Activated T-helper 9 cell treated with anti-CD3 and anti-CD28 coated beads, Interleukin-2, amount 50 U/mL, for 16 hours (primary cell): ENCODE results near the gene YJU2.
"Not testable (repeated sequence)": the region's sequence is repeated elsewhere in the genome, so short reads cannot be mapped to it uniquely, and the experiment has no call there.

Experiments
- DNase-seq: peaks from one replicate; pipeline ENCODE4 v3.0.0-alpha.2; 2020; ENCODE audit warnings: low read depth

Gene YJU2

DNA sequence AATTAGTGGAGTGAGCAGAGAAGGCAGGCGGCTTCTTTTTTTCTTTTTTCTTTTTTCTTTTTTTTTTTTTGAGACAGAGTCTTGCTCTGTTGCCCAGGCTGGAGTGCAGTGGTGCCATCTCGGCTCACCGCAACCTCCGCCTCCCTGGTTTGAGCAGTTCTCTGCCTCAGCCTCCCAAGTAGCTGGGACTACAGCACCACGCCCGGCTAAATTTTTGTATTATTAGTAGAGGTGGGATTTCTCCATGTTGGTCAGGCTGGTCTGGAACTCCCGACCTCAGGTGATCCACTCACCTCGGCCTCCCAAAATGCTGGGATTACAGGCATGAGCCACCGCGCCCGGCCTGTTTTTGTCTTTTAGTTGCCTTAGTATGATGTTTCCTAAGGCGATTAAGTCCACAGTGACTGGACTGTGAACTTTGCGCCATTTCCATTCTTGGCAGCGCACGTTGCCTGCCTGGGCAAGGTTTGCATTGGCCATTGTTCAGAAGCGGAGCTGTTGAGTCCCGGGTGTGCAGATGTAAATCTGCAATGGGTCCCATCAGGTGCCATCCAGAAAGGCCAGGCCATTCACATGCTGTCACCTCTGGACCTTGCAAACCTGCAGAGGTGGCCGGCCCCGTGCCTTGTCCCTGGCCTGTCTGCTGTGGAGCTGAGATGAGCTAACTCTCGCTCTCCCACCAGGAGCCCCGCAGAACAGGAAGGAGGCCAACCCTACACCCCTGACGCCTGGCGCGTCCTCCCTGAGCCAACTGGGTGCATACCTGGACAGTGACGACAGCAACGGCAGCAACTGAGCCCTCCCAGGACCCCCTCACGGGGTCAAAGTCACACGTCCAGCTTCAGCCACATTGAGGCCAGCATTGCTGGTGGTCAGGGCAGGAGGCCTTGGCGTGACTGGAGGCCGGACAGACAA is 21.3 kb downstream of the YJU2 start:
- no peak for DNase-seq

DNA sequence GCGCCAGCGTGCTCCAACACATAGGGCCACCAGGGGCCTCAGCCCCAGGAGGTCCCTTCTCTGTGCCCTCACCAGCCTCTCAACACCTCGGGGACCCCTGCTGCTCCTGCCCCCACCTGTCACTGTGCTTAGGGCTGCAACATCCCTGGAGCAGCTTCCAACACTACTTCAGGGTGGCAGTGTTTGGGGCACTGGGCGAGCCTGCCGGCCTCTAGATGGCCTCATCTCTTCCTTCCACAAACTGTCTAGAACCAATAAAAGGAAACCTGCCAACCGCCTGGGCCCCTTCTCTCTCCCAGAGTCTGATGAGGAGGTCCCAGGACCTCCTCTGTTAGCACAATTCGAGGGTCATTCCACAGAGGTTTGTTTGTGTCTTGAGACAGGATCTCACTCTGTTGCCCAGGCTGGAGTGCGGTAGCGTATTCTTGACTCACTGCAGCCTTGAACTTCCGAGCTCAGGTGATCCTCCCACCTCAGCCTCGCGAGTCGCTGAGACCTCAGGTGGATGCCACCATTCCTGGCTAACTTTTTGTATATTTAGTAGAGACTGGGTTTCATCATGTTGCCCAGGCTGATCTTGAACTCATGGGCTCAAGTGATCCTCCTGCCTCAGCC is 22.0 kb downstream of the YJU2 start:
- DNase-seq, result no peak

DNA sequence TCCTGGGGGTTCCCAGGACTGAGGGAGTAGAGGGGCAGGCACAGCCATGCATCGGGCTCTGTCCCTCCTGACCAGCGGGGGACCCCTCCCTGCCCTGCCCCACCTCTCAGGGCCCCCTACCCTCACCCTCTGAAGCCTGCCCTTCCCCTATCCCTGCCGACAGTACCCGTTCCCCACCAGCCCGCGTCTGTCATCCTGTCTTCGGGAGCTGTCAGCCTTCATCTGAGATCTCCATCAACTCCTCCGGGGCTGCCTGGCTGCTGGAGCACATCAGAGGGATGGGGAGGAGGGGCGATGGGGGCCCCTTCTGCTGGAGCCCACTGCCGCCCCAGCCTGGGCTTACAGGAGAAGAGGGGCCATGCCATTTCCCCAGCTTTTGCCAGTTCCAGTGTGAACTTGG is 26.0 kb downstream of the YJU2 start:
- no peak for DNase-seq

DNA sequence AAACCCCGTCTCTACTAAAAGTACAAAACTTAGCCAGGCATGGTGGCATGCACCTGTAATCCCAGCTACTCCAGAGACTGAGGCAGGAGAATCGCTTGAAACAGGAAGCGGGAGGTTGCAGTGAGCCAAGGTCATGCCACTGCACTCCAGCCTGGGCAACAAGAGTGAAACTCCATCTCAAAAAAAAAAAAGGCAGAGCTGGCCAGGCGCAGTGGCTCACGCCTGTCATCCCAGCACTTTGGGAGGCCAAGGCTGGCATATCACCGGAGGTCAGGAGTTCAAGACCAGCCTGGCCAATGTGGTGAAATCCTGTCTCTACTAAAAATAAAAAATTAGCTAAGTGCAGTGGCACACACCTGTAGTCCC is 27.4 kb downstream of the YJU2 start:
- not testable (repeated sequence) for DNase-seq

DNA sequence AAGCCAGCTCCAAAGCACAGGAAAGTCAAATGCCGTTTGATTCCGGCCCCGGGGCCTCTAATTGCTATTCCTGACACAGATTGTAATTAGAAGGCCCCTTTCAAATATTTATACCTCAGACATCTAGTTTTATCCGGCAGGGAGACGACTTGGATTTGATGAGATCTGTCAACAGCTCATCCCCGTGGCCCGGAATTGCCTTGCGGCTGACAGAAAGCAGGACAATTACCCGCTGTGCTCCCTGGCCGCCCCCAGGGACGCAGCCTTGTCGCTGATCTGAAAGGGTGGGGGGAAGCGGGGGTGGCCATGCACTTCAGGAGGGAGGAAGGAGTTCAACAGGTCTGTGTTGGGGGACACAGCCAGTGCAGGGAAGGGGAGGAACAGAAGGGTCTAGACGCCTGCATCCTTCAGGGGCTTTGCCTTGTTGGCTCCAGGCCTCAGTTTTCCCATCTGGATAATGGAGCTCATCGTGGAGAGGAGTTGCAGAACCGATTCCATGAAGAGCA is 30.4 kb downstream of the YJU2 start:
- no peak for DNase-seq

DNA sequence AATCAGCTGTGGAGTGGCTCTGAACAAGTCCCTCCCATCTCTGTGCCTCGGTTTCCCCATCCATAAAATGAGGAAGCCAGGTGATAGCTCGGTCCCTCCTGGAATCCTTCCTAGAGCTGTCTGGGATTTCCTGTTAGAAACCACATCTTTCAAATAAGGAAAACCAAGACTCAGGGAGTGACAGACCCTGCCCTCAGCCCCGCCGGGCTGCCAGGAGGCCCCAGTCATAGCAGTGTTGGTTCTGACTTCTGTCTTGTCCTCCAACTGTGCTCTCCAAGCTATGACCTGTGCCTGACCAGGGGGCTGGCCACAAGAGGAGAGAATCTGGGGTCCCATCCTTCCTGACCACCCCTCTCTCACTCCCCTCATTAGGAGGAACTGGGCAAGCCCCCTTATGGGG is 31.1 kb downstream of the YJU2 start:
- no peak for DNase-seq

DNA sequence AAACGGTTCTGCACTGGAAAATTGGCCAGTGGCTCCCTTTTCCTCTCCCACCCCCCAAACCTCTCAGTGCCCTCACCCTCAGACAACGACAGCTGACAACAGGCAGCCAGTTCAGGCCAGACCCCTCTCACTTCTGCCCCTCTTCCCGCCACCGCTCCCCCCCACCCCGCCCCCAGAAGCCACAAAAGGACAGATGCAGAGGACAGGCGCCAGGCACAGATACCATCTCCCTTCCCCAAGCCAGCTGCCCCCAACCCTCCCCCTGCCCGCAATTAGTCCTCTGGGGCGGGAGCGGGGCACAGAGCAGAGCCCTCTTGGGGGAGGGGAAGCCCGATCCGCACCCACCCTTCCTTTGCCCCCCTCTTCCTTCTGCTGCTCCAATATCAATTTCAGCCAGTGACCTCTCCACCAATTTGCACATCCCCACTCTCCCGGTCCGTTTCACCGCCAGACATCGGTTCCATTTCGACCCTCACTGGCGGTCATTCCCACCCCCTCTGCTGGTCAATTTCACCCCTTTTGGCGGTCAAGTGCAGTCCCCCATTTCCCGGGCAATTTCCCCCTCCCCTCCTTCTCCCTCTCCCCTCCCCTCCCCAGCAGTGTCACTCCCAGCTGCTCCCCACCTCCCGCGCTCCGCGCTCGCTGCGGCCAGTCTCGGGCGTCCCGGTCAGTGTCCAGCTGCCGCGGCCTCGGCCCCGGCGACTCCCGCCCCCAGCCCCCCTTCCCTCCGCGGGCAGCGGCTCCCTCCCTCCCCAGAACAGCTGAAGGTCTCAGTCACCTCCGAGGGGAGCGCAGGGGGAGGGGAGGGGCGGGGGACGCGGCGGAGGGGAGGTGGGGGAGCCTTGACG is 31.8 kb downstream of the YJU2 start, which contains the start of gene SHD:
Gene SHD (plus strand): TSS at position 848 of the 848 bp plus-strand sequence. CDS start 798 bp downstream, outside the sequence.
- DNase-seq, result no peak

DNA sequence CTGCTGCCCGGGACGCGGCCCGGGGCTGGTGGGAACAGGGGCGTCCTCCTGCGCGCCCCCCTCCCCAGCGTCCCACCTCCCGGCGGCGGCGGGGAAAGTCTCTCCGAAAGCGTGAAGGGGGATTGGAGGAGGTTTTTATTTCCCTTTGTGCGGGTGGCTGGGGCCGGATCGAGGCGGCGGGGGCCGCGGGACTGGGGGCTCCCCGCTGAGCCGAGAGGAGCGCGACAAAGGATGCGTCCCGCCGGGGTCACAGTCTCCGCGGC is 32.3 kb downstream of the YJU2 start:
- no peak for DNase-seq

DNA sequence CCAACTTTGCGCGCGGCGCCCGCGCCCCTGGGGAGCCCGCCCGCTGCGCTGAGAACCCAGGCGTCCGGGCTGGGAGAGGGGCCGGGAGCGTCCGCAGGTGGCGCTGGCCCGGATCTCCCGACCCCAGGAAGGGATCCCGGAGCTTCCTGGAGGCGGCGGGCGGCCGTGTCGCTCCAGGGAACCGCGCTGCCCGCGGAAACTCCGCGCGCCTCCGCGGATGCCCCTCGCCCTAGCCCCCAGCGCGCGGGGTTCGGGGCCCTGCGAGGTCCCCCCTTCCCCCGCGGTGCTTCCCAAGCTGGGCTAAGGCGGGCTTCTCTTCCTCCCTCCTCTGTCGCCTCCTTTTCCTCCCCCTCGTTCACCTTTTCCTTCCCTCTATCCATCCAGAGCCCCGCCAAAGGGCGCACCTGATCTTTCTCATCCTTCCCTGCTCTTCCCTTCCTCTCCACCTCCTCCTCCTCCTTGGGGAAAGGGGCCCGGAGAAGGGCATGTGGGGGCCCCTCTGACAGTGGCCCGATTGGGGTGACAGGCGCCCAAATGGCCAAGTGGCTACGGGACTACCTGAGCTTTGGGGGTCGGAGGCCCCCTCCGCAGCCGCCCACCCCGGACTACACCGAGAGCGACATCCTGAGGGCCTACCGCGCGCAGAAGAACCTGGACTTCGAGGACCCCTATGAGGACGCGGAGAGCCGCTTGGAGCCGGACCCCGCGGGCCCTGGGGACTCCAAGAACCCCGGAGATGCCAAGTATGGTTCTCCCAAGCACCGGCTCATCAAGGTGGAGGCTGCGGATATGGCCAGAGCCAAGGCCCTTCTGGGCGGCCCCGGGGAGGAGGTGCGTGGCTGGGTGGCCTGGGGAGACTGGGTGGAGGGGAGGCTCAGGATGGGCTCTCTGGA is 32.9 kb downstream of the YJU2 start:
- DNase-seq, result no peak

DNA sequence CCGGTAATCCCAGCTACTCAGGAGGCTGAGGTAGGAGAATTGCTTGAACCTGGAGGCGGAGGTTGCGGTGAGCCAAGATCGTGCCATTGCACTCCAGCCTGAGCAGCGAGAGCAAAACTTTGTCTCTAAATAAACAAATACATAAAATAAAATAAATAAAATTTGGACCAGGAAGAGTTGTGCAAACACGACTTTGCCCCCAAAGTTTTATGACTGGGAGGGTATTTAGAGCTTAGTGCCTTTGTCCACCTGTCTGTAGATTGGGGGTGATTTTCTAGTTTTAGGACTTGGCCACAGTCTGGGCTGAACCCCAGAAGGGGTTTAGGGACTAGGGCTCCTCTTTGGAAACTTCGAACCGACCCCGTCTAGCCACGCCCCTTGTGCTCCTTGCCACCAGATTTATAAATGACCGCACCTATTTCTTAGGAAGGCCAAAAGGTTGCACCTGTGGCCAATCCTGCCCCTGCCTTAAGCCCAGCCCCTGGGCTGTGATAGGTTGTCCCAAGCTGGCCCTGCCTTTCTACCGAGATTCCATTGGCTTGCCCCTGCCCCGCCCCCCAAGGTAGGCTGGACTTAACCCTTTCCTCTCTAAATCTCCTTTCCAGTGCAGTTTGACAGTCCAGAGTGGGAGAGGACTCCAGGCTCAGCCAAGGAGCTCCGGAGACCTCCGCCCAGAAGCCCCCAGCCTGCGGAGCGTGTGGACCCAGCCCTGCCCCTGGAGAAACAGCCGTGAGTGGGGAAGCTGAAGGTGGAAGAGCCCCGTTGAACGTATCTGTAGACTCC is 37.5 kb downstream of the YJU2 start:
- DNase-seq, result no peak

DNA sequence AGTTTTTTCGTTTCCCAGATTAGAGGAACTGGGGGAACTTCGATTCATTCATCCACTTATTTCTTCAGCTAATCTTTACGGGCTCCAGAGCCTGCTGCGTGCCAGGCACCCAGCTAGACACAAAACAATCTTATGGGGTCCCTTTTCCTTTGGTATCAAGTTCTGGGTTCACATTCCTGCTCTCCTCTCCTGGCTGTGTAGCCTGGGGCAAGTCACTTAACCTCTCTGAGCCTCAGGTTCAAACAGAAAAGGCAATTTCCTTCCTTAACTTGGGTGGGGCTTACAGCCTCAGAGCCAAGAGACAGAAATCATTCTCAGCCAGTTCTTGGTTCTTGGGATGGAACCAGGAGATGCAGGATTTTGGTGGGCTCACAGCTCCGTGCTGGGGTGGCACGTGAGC is 38.1 kb downstream of the YJU2 start:
- DNase-seq, result no peak

DNA sequence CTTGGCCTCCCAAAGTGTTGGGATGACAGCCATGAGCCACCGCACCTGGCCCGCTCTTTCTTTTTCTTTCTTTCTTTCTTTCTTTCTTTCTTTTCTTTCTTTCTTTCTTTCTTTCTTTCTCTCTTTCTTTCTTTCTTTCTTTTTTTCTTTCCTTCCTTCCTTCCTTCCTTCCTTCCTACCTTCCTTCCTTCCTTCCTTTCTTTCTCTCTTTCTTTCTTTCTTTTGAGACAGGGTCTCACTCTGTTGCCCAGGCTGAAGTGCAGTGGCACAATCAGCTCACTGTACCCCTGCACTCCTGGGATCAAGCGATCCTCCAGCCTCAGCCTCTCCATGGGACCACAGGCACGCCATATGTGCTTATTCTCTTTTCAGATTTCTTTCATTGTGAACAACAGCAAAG is 39.3 kb downstream of the YJU2 start:
- not testable (repeated sequence) for DNase-seq

DNA sequence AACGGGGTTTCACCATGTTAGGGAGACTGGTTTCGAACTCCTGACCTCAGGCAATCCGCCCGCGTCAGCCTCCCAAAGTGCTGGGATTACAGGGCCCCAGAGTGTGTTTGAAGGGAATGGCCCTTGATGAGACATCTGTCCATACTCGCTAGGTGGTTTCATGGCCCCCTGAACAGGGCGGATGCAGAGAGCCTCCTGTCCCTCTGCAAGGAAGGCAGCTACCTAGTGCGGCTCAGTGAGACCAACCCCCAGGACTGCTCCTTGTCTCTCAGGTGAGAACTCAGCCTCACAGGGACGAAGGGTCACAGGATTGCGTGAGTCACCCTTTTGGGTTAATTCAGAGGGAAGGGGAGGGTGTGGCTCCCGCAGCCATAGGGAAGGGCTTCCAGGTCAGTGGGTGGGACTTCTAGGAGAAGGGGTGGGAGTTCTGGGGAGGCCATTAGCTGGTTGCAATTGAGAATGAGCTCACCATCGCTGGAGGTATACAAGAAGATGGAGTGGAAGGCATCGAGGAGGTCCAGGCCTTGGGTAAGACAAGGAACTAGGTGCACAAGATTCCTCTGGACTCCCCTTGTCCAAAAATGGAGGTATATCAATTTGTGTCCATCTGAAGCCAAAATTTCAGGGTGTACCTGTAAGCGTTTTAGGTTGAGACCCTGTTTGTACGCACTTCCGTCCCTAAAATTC is 41.4 kb downstream of the YJU2 start:
- no peak for DNase-seq

DNA sequence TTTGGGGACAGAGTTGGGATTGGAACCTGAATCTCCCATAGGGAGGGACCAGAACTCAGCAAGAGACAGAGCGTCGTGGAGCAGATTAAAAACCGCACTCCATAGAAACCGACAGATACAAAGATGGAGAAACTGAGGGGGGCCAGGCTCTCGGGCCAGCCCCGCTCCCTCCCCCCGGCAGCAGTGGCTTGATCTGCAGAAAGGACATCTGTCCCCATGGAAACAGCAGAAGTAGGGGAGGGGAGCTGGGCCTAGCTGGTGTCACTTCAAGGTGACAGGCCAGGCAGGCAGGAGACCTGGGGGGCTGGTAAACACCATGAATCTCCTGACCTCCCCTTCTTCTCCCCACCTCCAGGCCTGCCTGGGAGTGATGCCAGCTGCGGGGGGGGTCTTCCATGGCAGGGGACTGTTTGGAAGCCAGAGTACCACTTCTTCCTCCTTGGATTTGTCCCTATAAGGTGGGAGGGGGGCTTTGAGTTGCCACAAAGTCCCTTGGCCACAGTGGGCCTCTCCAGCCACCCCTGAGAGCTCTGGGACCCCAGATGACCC is 44.4 kb downstream of the YJU2 start:
- DNase-seq, result no peak

DNA sequence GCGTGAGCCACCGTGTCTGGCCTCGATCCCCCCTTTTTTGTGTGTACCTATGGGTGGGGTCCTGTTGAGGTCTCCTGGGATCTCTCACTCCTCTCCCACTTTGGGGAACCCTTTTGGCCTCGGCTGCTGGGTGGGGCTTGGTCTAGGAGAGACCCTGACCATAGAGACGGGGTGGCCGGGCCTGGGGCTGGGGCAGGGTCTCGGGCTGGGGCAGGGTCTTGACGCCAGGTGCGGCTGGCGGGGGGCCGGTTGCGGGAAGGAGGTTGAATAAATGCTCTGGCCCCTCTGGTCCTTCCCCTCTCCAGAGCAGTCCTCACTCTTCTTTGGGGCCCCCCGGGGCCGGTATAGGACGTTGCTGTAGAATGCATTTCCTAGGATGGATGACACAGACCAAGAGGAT is 45.6 kb downstream of the YJU2 start:
- DNase-seq, result no peak

DNA sequence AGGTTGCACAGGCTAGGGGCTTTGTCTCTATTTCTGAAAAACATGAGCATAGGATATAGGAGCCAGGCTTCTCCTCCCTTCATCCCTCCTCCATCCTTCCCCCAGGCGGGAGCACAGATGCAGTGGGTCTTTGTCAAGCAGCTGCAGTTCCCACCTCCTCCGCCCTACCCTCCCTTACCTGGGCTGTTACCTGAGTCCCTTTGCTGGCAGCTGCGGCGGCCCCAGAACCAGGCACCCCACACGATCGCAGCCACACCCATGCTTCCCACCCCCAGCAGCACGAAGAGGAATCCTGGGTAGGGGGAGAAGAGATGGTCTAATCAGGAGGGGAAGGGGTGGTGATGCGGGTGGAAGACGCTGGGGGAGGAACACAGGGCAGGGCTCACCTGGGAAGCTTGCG is 47.5 kb downstream of the YJU2 start:
- DNase-seq, result no peak

DNA sequence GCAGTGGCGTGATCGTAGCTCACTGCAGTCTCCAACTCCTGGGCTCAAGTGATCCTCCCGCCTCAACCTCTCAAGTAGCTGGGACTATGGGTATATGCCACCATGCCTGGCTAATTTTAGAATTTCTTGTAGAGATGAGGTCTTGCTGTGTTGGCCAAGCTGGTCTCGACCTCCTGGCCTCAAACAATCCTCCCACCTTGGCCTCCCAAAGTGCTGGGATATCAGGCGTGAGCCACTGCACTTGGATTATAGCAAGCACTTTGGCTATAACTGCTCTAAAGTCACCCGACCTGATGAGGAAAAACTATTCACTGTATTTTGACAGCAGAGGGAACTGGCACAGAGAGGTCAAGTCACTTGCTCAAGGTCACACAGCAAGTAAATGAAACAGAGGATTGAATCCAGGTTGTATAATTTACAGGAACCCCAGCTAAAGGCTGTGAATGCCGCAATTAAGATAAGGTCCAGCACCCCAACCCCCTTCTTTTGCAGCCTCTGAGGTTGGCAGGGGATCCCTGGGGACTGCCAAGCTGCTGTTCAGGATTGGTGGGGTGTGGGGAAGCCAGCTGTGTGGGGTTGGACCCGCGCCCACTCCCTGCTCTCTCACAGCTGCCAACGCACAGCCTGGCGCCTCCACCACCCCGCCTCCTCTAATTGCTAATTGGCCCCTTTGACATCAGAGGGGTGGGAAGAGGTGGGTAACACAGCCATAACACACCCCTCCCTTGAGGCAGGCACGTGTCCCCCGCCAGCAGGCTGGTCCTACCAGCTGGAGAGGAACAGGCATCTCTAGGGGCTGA is 49.3 kb downstream of the YJU2 start:
- DNase-seq, result no peak

DNA sequence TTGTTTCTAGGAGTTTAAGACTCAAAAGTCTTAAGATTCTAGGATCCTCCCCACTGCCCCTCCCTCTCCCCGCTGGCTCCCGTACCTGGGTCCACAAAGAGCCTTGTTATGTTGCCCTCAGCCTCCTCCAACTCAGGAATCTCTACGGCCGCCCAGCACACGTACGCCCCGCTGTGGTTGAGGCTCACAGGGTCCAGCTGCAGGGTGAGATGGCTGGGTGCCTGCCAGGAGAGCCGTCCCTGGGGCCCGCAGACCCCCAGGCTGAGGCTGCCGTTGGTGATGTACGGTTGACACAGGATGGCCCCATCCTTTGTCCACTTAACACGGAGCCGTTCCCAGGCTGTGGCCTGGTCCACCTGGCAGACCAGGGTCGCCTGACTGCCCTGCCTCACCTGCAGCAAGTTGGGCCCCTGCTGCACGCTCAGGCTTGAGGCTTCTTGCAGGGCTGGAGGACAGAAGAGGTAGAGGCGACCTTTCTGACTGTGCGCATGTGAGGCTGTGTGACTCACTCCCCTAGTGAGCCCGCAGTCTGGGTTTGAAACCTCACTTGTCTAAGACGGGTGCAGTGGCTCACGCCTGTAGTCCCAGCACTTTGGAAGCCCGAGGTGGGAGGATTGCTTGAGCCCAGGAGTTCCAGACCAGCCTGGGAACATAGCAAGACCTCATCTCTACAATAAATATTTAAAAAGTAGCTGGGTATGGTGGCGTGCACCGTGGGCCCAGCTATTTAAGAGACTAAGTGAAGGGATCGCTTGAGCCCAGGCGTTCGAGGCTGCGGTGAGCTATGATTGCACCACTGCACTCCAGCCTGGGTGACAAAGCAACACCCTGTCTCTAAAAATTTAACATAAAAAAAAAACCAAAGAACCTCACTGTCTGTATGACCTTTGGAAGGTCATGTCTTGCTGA is 51.3 kb downstream of the YJU2 start:
- DNase-seq, result no peak
